GM12873 (cell line): Measurements from ENCODE around the gene GRIA4.

Source experiments
- TF ChIP-seq, protein P1 (sequence below): IDR thresholded peaks from 2 replicates; pipeline ENCODE4 v1.5.1; 2012; ENCODE audit warnings: low read depth, mild to moderate bottlenecking, moderate library complexity, low read length, control low read depth; ENCODE audit not compliant: insufficient read depth; ENCODE audit errors: missing control alignments

GRIA4 gene

DNA sequence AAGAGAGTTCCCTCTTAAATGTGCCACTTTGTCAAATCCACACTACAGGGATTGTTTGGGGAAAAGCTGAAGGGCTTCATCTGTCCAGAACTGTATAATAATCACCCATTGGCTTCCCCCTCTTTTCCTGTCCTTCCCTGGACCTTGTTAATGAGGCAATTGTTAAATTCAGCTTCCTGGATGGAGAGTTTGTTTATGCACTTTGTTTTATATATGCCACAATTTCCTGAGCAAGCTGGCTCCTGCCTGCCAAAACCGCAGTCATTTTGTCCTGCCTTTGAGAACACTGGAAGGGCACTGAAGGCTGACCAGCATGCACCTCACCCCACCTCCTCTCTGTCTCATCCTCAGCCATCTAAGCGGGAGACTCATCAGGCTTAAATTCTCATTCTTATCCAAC lies 325.9 kb downstream of the GRIA4 start:
- TF ChIP-seq, protein P1, sequence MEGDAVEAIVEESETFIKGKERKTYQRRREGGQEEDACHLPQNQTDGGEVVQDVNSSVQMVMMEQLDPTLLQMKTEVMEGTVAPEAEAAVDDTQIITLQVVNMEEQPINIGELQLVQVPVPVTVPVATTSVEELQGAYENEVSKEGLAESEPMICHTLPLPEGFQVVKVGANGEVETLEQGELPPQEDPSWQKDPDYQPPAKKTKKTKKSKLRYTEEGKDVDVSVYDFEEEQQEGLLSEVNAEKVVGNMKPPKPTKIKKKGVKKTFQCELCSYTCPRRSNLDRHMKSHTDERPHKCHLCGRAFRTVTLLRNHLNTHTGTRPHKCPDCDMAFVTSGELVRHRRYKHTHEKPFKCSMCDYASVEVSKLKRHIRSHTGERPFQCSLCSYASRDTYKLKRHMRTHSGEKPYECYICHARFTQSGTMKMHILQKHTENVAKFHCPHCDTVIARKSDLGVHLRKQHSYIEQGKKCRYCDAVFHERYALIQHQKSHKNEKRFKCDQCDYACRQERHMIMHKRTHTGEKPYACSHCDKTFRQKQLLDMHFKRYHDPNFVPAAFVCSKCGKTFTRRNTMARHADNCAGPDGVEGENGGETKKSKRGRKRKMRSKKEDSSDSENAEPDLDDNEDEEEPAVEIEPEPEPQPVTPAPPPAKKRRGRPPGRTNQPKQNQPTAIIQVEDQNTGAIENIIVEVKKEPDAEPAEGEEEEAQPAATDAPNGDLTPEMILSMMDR: no peak

DNA sequence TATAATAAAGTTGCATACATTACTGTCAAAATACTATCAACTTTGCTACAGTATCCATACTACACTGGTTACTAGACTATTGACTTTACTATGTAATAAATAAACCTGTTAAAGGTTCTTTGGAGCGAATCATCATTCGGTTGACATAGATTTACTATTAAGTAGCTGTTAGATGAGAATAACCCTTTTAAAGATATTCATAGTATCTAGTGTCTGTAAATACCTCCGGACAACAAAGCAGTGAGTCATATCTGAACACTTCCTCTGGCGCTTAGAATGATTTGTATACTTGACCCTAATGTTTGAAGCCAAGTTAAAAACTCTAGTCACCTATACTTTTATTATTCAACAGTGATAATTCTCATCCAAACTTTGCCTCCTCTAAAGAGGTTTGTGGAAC lies 327.5 kb downstream of the GRIA4 start:
- TF ChIP-seq, protein P1: no peak

DNA sequence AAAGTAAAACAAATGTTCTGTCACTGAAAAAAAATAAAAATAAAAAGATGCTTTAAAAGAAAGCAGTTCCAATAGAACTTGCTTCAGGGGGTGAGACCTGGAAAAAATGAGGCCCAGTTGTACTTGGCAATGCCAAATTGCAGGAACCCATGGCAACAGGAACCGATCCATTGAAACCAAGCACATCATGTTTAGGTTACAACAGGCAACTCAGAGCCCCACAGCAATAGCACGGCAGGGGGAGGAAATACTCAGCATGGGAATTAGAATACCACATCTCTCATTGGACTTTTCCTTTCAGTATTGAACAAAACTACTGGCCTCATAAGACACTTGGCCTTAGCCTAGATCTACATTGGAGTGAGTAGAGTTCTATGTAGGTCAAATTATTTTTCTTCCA lies 327.9 kb downstream of the GRIA4 start:
- TF ChIP-seq, protein P1: no peak

DNA sequence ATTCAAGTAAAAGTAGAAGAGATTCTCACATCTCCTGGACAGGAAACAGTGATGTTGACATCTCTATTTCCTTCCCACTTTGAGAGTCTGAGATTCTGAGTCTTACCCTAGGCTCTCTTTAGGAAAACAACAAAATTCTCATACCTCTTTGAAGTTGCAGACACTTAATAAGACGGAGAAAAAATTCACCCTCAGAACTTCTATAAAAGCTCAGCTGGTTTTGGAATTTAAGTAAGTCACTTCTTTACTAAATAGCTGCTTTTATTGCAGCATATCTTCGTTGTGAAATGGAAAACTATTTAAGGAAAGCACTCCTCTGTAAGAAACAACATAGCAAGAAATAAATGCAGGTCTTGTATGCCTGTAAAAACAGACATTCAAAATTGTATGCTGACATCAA lies 333.0 kb downstream of the GRIA4 start:
- TF ChIP-seq, protein P1: no peak

DNA sequence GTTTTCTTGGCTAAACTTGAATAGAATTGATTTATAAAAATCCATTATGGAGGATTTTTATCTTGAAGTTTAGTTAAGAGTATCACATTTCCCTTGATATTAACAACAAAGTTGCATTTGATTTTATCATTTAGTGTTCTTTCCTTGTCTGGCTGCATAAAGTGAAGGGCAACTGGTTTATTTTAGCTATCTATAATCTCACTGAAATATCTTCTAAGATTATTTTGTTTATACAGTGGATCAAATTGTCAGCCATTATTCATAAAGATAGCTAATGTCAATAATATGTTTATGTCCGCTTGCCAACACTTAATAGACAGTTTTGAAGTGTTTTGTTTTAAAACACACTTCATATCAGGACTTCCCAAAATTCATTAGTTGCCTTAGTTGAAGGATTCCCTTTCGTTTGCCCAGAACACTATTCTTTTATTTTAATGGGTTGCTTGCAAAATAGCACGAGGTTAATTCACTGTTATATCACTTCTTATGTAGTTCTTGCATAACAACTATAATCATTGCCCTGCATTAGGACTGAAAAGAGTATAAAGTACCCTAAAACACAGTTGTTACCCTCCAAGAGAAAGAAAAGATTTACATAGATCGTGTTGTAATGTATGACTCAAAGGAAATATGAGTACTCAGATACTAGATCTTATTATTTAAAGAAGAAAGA lies 339.2 kb downstream of the GRIA4 start:
- TF ChIP-seq, protein P1: no peak

DNA sequence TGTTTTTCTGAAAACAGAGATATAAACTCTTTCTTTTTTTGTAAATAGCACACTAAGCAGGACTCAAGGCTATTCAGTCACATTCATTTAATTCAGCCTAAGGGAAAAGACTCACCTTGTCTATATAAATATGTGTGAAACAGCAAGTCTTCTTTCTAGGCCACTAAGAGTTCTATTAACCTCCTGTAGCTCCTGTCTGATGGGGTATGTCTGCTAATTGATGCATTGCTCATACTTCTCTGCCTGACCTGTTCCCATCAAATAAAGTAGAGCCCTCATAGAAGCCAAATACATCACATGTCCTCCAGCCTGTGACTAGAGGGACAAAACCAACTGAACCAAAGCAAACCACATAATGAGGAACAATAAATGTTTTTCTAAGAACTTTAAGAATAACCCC lies 344.0 kb downstream of the GRIA4 start:
- TF ChIP-seq, protein P1: no peak

DNA sequence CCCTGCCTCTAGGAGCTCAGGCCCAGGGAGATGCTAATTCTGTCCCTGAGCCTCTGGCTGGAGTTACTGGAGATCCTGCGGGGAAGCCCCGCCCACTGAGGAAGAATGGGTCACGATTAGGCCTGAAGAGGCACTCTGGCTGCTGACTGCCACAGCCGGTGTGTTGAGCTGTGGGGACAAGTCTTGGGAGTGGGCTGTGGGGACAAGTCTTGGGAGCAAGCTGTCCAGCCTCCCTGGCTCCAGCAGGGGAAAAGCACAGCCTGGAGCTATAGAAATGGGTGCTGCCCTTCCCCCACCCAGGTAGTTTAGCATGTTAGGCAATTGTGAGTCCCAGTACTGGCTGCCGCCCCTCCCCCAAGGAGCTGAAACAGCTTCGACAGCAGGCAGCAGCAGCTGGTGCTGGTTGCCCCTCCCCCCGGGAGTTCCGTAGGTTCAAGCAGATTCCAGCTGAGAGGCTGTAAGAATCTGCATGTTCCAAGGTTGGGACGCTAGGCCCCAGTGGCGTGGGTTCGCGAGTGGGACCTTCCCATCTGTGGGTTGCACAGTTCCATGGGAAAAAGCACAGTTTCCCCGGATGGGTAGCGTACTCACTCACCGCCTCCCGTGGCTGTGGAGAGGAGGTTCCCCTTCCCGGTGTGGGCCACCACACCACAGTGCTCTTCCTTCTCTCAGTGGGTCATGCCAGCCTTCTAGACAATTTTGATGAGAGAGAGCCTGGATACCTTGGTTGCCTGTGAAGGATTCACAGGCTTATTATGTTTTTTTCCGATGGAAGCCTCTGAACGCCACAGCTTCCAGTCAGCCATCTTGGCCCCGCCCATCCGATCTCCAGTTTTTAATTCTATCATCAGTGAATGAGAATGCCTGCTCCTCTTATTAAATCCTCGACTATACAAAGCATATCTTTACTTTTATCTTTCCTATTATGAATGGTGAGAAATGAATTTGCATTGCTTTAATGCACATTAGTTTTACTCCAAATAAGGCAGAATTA lies 350.7 kb downstream of the GRIA4 start:
- TF ChIP-seq, protein P1: no peak
